Measurements from ENCODE around the gene FOXI2.

The FOXI2 gene

DNA sequence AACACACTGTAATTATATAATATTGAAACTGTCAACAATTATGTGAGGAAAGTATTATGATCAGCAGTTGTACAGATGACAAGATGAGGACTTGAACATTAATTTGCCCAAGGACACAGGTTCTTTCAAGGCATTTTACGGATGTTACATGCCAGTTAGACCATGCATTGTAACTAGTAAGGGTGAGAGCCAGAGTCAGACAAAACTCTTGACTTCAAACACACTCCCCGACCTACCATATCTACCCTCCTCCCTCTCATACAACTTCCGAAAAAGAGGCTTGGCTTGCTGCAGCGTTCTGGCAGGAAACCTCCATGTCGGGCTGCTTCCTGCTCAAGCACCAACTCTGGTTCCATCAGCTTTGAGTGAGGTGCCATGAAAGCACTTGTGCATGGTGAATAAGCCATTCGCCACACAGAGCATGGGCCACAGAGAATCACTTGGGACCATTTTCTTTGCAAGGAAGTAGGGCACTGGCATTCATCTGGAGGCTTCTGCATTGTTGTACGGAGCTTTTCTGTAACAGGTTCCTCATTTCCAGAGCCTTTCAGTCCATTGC, 53.2 kb downstream of the FOXI2 start:
- no peaks in the 10 kb centered on the region for H3K36me3 ChIP-seq (ENCODE audit: control insufficient read depth, insufficient read depth, low read length)
- TF ChIP-seq, protein P1, sequence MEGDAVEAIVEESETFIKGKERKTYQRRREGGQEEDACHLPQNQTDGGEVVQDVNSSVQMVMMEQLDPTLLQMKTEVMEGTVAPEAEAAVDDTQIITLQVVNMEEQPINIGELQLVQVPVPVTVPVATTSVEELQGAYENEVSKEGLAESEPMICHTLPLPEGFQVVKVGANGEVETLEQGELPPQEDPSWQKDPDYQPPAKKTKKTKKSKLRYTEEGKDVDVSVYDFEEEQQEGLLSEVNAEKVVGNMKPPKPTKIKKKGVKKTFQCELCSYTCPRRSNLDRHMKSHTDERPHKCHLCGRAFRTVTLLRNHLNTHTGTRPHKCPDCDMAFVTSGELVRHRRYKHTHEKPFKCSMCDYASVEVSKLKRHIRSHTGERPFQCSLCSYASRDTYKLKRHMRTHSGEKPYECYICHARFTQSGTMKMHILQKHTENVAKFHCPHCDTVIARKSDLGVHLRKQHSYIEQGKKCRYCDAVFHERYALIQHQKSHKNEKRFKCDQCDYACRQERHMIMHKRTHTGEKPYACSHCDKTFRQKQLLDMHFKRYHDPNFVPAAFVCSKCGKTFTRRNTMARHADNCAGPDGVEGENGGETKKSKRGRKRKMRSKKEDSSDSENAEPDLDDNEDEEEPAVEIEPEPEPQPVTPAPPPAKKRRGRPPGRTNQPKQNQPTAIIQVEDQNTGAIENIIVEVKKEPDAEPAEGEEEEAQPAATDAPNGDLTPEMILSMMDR (IDR thresholded peaks at IDR 0.05; ENCODE audit: insufficient read depth, low read length, poor library complexity, severe bottlenecking): no peak
- H3K27me3 ChIP-seq (replicated peaks; ENCODE audit: control insufficient read depth, insufficient read depth, low read length): peaks cover 2% of the 10 kb centered on the region; the same call in 1 of the 2 replicates
- DNase-seq (ENCODE audit: extremely low read depth, insufficient read length): no peak
- no peak overlapping the region for H3K4me3 ChIP-seq (replicated peaks; ENCODE audit: low read depth, low read length)
